CD4-positive, alpha-beta T cell treated with Interleukin-10 for 1 hour (primary cell): ENCODE data around the gene PPP2R2D.
"Not testable (repeated sequence)": the region's sequence is repeated elsewhere in the genome, so short reads cannot be mapped to it uniquely, and the experiment has no call there.

Experiments used
- DNase-seq: peaks from one replicate; pipeline ENCODE4 v3.0.0-alpha.2; 2020

Gene PPP2R2D

DNA sequence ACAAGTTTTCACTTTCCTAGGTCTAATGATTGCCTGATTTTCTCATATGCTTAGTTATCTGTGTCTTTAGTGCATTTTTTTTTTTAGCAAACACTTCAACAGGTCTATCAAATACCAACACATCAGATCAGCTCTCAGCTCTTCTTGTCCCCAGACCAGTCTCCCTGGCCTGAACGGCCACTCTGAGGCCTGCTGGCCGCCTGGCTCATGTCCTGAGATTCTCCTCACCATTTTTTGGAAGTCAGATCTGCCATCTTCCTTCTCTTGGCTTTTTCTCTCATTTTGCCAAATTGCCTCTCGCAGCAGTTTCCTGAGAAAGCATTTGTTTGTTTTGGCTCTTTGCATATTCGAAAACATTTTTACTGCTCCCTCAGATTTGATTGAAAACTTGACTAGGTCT lies 29.3 kb downstream of the PPP2R2D start:
- no peak for DNase-seq

DNA sequence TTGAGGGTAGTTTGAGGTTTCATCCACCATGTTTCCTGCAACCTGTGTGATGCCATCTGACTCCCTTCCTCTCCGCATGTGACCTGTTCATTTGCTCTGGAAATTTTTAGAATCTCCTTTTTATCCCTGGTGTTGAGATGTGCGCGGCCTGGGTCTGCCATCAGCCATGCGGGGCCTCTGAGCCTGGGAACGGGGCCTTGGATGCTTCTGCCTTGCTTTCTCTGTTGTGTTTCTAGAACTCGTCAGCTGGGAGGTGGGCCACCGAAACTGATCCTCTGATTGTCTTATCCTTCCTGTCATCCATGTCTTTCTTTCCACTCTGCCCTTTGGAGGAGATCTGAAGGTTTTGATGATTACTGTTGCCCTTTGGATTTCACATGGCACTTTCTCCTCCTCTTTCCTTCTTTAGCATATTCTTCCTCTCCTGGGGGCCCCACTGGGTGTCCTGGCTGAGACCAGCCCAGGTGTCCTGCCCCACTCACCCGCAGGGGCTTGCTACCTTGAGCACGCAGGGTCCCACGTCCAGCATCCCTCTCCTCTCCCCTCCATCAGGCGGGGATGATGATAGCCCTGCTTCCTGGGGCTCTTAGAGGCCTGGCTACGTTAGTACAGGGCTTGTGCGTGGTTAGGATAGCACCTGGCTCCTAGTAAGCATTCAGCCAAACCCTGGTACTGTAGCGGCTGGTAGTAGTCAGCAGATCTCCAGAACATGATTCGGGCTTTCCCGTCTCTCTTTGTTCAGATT lies 29.9 kb downstream of the PPP2R2D start:
- no peak for DNase-seq

DNA sequence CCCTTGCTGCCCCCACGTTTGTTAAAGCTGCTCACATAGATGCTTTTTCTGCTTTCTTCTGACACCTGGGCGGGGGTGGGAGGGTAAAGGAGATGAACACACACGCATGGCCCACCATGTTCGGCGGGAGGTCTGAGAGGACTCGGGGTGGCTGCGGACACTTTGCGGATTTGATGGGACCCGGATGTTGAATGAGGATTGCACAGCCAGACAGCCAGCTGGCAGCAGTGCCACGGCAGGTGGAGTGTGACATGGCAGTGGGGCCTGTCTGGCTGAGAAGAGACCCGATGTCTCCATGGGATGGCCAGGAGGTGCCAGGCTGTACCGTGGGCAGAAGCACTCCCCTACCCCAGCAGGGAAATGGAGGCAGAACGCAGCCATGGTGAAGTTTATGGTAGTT lies 31.2 kb downstream of the PPP2R2D start:
- no peak for DNase-seq

DNA sequence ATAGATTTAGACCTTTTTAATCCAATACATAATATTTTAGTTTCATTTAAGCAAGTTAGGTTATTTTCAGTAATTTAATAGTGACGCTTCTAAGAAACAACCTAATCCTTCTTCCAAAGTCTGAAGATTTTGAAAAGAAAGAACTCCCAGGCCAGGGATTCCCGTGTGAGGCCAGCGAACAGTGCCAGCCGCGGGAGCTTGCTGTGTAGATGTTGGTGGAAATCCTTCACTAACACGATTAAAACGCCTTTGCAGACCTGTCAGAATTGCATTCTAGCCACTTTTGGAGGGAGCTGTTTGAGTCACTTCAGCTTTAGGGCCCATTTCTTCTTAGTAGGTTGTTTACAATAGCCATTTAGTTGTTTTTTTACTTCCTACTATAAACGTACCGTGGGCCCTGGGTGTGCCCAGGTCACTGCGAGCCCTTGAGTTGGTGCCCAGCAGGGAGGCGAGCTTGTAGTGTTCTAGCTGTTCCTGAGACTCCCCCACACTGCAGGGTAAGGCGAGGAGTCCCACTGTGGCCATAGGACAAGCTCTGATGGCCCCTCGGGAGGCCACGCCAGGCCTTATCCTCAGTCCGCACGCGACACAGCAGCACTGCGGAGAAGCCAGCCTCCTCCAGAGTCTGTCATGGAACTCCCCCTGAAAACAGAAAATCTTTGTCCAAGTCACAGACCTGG lies 32.3 kb downstream of the PPP2R2D start:
- DNase-seq = no peak

DNA sequence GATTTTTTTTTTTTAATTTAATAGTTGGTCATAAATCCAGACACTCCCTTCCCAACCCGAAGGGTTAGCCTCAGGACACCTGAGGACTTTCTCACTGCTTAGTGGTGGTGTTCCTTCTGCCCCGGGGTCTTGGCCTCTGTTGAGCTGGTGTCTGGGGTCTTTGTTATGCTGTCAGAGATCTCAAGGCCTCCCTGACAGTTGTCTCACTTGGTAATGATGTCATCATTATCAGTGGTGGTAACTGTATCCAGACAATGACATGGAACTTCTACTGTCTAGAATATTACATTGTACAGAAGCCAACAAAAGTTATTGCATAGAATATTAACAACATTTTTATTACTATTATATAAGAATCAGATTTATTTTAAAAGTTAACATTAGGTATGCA lies 32.9 kb downstream of the PPP2R2D start:
- DNase-seq = no peak

DNA sequence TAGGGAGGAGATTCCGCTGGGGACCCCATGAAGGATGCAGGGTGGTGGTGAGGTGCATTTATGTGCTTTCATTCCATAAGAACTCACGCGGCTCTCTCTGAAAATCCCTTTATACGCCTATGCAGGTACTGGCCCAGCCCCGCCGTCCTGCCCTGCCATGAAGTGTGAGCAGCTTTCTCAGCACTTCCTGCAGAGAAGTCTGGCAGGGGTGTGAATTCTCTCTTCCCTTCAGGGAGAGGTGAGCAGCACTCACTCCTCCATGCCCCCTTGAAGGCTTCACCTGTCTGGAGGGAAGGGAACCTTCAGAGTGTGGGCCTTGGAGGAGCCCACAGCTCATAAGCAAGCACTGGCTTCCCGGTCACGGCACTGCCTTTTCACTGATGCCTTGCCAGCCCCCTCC lies 34.0 kb downstream of the PPP2R2D start:
- DNase-seq = no peak

DNA sequence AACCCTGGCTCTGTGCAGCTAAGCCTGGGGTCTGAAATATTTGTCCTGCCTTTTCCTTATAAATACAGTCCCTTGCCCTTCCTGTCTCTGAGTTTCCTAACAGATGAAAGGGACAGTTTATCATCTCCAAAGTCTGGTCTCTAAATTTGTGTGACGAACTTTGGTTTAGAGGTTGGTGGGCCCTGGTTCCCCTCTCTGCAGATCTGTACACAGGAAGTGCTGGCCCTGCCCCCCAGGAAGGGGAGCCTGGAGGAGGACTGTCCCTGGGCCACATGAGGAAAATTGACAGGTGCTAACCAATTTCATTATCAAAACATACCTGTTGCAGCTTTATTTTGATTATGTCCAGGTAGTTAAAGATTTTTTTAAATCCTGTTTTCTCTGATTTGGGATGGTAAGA lies 34.5 kb downstream of the PPP2R2D start:
- no peak for DNase-seq

DNA sequence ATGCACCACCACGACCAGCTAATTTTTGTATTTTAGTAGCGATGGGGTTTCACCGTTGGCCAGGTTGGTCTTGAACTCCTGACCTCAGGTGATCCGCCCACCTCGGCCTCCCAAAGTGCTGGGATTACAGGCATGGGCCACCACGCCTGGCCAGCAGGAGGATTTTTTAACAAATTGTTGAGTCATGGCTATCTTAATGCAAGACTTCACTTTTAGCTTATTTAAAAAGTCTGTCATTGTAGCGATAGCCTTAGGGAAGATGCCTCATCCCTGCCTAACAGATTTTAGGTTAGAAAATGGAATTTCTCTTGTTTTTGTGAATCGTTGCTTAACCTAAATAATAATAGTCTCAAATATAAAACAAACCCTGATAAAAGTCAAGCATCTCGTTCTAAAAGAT lies 35.5 kb downstream of the PPP2R2D start:
- no peak for DNase-seq

DNA sequence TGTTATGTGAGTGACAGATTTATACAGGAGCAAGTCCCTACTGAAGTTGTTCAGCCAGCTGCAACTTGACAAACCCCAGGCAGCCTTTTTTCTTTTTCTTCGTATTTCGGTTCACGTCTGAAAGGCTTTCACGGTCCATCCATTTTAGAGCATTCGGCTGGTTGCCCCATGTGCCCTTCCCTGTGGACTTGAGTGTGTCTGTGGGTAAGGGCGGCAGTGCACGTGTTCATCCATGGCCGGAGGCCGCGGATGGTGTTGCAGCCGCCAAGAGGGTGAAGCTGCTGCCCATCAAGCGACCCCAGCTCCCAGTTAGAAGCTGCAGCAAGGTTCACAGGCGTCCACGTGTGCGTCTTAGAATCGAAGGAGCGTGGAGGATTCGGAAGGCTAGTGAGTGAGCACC lies 35.9 kb downstream of the PPP2R2D start:
- no peak for DNase-seq

DNA sequence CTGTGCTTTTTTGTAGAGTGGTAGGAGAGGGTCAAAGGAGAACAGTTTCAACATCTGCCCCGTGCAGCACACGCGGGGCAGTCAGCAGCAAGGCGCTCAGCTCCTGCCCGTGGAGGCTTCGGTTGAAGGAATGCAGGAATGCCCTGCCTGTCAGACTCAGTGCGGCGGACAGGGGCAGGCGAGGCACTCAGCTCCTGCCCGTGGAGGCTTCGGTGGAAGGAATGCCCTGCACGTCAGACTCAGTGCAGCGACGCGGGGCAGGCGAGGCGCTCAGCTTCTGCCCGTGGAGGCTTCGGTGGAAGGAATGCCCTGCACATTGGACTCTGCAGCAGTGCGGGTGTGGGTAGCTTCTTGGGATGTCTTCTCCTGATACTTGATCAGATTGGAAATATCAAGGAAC lies 37.0 kb downstream of the PPP2R2D start:
- no peak for DNase-seq

DNA sequence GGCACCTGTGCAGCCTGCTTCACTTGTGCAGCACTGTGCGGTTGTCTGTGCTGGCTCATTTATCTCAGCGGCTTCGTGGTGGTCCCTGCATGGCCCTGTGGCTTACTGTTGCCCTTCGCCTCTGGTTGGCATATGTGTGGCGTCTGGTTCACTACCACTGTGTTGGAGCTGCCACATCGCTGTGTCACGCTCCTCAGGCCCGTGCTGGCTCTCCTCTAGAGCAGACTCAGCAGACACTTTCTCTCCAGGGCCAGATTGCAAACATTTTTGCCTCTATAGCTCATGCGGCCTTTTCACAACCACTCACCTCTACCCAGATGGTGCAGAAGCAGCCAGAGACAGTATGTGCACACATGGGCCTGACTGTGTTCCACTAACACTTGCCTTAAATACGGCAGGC lies 37.9 kb downstream of the PPP2R2D start:
- DNase-seq = no peak

DNA sequence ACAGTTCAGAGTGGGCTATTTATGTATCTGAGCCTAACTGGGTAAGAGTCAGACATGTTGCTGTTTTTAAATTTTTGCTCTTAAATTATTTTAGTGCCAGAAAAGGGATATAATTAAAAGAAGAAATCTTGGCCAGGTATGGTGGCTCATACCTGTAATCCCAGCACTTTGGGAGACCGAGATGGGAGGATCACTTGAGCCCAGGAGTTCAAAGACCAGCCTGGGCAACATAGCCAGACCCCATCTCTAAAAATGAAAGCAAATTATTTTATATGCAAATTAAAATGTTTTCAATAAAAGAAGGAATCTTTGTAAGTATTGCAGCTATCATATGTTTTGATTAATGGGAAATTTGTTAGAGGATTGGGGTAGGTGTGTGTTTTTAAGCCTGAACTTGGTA lies 41.6 kb downstream of the PPP2R2D start:
- no peak for DNase-seq

DNA sequence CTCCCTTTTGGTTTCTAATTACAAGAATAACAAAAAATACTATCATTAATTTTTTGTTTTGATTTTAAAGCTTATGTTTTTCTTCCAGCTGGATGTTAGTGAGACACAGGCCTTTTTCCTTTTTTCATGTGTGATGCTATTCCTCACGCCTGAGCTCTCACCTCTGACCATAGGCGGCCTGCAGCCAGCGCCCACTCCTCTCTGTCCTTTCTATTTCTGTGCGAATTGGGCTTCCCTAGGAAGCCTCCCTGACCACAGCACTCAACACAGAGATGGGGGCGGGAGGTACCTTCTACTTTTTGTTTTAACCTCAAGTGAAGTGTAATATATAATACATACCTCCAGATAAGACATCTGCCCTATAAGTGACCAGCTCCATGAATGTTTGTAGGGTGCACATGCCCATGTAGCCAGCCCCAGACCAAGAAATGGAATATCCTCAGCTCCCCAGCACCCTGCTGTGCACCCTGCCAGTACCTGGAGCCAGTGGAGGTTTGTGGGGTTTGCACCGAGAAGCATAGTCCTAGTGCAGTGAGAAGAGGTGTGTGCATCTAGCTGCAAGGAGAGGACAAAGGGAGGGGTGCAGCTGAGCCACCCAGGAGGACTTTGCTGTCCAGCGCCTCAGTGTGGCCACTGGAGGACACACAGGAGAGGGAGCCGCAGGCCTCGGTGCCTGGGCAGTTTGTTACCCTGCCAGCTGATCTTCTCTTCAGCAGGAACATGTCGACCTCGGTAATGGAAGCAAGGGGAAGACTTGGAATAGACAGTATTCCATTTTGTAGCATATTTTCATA lies 42.4 kb downstream of the PPP2R2D start:
- peak; percentile 18 for DNase-seq

DNA sequence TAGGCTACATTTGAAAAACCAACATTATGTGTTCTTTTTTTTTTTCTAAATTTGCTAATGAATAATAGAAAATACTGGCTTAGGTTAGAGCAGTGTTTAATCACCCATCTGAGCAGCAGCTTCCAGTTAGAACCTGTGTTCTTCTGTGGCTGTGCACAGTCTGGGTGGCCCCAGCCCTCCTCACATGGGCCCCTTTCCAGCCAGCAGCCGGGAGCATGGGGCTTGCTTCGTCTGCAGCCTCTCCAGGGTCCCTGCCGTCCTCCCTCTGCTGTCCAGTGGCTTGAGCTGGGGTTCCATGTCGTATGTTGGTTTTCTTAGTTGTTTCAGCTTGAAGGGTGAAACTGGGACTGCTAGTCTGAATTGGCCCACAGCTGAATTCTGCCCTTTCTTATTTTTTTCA lies 43.6 kb downstream of the PPP2R2D start:
- no peak for DNase-seq

DNA sequence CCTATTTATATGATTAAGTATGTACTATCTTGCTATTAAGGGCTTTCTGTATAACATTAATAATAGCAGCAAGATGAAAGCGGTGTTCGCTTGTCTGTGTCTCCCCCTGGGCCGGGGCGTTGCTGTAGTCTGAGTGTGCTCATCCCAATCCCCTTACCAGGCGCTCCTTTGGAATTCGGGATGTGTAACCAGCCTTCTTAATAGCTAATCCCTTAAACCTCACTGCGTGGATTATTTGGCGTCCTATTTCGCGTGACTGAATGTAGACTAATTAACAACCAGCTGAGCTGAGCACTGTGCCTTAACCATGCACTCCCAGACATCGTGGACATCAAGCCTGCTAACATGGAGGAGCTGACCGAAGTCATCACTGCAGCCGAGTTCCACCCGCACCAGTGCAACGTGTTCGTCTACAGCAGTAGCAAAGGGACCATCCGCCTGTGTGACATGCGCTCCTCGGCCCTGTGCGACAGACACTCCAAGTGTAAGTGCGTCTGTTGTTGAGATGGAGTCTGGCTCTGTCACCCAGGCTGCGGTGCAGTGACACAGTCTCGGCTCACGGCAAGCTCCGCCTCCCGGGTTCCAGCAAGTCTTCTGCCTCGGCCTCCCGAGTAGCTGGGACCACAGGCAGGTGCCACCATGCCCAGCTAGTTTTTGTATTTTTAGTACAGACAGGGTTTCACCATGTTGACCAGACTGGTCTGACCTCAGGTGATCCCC lies 44.3 kb downstream of the PPP2R2D start:
- DNase-seq = no peak

DNA sequence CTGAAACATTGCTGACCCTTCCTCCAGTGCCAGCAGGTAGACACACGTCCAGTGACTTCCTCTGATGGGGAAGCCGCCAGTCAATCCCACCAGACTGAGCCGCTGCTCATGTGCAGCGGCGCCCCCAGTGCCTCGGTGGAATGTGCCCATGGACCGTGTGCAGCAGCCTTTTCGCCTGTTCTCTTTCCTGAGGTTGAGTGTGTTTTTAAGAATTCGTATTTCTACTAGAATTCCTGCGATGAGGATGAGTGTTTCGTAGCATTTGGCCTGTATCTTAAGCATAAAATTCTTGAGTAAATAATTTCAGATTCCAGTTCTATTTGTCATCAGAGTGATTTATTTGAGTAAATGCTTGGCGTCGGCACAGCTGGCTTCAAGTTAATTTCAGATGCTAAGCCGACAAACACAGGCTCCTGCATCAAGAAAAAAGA lies 45.5 kb downstream of the PPP2R2D start:
- DNase-seq = no peak

DNA sequence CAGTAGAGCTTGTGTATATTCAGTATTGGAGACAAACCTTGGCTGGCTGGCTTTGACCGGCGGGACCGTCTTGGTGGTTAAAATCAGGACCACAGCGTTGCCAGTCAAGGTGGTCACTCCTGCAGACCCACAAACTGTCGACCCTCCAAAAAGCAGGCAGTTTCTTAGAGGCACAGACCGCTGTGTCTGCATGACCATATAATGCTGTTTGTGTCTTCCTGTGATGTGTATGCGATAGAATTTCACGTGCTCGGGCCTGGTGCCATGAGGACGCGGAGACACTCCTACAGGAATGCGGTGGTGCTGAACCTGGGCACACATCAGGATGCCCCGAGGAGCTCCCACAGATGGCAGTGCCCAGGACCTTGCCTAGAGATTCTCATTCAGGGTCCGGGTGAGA lies 46.1 kb downstream of the PPP2R2D start:
- no peak for DNase-seq

DNA sequence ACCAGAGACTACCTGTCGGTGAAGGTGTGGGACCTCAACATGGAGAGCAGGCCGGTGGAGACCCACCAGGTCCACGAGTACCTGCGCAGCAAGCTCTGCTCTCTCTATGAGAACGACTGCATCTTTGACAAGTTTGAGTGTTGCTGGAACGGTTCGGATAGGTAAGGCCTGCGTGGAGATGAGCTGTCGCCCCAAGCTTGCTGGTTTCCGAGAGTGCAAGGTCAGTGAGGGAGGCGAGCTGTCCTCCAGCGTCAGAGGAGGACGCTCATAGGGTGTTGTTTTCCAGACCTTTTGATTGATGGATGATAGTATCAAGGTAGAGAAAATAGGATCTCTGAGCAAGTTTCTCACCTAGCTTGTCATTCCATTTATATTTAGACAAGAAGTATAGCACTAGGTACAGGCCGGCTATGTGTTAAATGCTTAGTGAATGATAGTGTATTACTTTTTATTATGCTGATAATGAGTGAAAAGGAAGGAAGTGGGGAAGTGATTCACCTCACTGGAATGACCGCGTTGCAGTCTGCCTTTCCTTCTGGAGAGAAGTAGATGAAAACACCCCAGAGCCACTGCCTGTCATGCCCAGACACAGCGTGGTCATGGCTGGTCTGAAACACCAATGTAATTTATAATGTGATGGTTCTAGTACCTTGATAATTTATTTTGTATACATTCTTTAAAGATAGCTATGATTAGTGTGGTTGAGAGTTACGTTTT lies 47.0 kb downstream of the PPP2R2D start:
- DNase-seq = no peak

DNA sequence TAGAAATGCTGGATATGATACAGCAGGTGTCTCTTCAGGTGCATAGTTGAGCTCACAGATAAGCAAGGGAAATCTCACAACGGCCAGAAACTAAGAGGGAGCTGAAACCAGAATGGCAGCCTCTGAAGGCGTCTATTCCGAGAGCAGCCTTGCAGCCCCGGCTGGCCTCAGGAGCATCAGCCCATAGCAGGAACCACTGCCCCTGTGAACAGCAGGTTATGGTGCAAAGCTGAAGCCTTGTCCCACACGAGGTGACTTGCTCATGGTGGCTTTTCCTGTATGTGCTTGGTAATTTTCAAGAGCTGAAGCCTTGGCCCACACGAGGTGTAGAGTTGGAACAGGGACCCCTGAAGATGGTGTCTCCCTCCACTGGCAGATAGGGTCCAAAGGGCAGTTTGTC lies 47.7 kb downstream of the PPP2R2D start:
- DNase-seq = no peak

DNA sequence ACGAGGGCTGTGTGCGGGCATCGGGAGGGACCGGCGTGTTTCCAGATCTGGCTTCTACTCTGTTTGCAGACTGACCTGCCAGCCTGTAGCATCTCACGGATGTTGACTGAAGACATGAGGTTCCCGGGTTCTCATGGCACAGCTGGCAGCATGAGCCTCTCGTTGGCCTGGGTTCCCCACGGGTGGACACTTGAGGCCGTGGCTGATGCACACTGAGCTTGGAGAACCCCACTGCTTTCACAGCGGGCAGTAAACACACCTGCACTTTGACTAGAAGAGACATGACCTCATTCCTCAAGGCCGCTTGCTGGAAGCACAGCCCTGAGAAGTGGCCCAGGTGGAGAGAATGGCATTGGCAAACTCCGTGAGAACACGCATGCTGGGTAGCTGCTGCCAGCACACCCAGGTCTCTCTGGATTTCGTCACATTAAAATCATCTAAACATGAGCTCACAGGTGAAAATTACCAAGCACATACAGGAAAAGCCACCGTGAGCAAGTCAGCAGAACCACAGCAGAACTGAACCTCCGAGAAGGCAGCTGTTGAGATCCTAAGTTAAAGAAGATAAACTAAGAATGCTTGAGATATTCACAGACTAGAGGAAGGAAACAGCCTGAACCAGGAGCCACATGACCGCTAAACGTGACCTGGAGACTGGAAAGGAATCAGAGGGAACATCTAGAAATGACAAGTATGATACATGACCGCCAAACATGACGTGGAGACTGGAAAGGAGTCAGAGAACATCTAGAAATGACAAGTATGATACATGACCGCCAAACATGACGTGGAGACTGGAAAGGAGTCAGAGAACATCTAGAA lies 48.4 kb downstream of the PPP2R2D start:
- no peak for DNase-seq

DNA sequence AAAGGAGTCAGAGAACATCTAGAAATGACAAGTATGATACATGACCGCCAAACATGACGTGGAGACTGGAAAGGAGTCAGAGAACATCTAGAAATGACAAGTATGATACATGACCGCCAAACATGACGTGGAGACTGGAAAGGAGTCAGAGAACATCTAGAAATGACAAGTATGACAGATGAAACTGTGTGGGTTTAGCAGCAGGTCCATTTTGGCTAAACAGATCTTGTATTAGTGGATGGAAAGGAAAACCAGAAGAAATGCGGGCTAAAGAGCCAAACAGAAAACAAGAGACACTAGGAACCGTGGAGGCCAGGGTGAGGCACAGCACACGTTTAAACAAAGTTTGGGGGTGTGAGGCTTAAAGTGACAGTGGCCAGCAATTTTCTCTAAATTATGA lies 49.1 kb downstream of the PPP2R2D start:
- DNase-seq = not testable (repeated sequence)
